ENCODE data around the gene CCDC146.

CCDC146 gene

GRCh38 chr7:77282897-77283296 is 160.5 kb downstream of the CCDC146 start:
- H3K36me3 ChIP-seq (ENCODE audit: insufficient read depth, low read length): peaks cover 11% of the 10 kb centered on the region; the same call in 1 of the 2 replicates
- no peaks in the 10 kb centered on the region for H3K27me3 ChIP-seq (ENCODE audit: insufficient read depth, low read length, poor library complexity)
- no peak overlapping the region for H3K4me2 ChIP-seq (ENCODE audit: insufficient read depth, low read length)
- no peaks in the 10 kb centered on the region for H4K20me1 ChIP-seq (ENCODE audit: insufficient read depth, low read length)
- ATAC-seq (ENCODE audit: insufficient read depth, low read depth) (no peak), DNase-seq (no peak)
- H2AFZ ChIP-seq (ENCODE audit: low read depth, low read length): no peak overlapping the region
- H3K27ac ChIP-seq (ENCODE audit: low read length): no peak overlapping the region
- H3K4me1 ChIP-seq (ENCODE audit: insufficient read depth, low read length): no peaks in the 10 kb centered on the region
- no peak overlapping the region for H3K4me3 ChIP-seq (ENCODE audit: low read depth in 1 of 2, low read length in 2 of 2)
- H3K9ac ChIP-seq (ENCODE audit: low read depth, low read length): no peak overlapping the region
- H3K79me2 ChIP-seq (ENCODE audit: insufficient read depth, low read length): no peaks in the 10 kb centered on the region
- TF ChIP-seq, protein P1, sequence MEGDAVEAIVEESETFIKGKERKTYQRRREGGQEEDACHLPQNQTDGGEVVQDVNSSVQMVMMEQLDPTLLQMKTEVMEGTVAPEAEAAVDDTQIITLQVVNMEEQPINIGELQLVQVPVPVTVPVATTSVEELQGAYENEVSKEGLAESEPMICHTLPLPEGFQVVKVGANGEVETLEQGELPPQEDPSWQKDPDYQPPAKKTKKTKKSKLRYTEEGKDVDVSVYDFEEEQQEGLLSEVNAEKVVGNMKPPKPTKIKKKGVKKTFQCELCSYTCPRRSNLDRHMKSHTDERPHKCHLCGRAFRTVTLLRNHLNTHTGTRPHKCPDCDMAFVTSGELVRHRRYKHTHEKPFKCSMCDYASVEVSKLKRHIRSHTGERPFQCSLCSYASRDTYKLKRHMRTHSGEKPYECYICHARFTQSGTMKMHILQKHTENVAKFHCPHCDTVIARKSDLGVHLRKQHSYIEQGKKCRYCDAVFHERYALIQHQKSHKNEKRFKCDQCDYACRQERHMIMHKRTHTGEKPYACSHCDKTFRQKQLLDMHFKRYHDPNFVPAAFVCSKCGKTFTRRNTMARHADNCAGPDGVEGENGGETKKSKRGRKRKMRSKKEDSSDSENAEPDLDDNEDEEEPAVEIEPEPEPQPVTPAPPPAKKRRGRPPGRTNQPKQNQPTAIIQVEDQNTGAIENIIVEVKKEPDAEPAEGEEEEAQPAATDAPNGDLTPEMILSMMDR (IDR thresholded peaks at IDR 0.05; ENCODE audit: borderline replicate concordance, extremely low read depth, low read length, poor library complexity, severe bottlenecking): no peak
- TF ChIP-seq EZH2 (IDR thresholded peaks at IDR 0.05; ENCODE audit: borderline replicate concordance, low read depth, low read length, severe bottlenecking): no peak
- no peaks in the 10 kb centered on the region for H3K9me3 ChIP-seq (ENCODE audit: insufficient read depth, low read length, severe bottlenecking)

- TF ChIP-seq, protein P1 (IDR thresholded peaks at IDR 0.05; ENCODE audit: borderline replicate concordance, extremely low read depth, low read length, poor library complexity, severe bottlenecking): no peak
- no peak for TF ChIP-seq EZH2 (IDR thresholded peaks at IDR 0.05; ENCODE audit: borderline replicate concordance, low read depth, low read length, severe bottlenecking)
- DNase-seq (no peak), ATAC-seq (ENCODE audit: insufficient read depth, low read depth) (no peak)
- Histone ChIP-seq H3K27ac (ENCODE audit: low read length) (no peak overlapping the region), H3K27me3 (ENCODE audit: insufficient read depth, low read length, poor library complexity) (no peaks in the 10 kb centered on the region), H4K20me1 (ENCODE audit: insufficient read depth, low read length) (no peaks in the 10 kb centered on the region), H3K4me1 (ENCODE audit: insufficient read depth, low read length) (no peaks in the 10 kb centered on the region), H2AFZ (ENCODE audit: low read depth, low read length) (no peak overlapping the region), H3K9ac (ENCODE audit: low read depth, low read length) (no peak overlapping the region), H3K4me2 (ENCODE audit: insufficient read depth, low read length) (no peak overlapping the region), H3K4me3 (ENCODE audit: low read depth in 1 of 2, low read length in 2 of 2) (no peak overlapping the region), H3K36me3 (ENCODE audit: insufficient read depth, low read length) (peaks cover 19% of the 10 kb centered on the region; the same call in 1 of the 2 replicates), H3K79me2 (ENCODE audit: insufficient read depth, low read length) (no peaks in the 10 kb centered on the region), H3K9me3 (ENCODE audit: insufficient read depth, low read length, severe bottlenecking) (no peaks in the 10 kb centered on the region)
Observed at GRCh38 chr7:77284005-77284404, 161.6 kb downstream of the CCDC146 start.

GRCh38 chr7:77284616-77285015 is 162.2 kb downstream of the CCDC146 start:
- Histone ChIP-seq H3K36me3 (ENCODE audit: insufficient read depth, low read length) (peaks cover 22% of the 10 kb centered on the region; the same call in 1 of the 2 replicates), H3K79me2 (ENCODE audit: insufficient read depth, low read length) (no peaks in the 10 kb centered on the region), H3K27me3 (ENCODE audit: insufficient read depth, low read length, poor library complexity) (no peaks in the 10 kb centered on the region), H3K9me3 (ENCODE audit: insufficient read depth, low read length, severe bottlenecking) (no peaks in the 10 kb centered on the region), H3K9ac (ENCODE audit: low read depth, low read length) (no peak overlapping the region), H3K4me1 (ENCODE audit: insufficient read depth, low read length) (no peaks in the 10 kb centered on the region), H2AFZ (ENCODE audit: low read depth, low read length) (no peak overlapping the region), H3K4me2 (ENCODE audit: insufficient read depth, low read length) (no peak overlapping the region), H3K27ac (ENCODE audit: low read length) (no peak overlapping the region), H4K20me1 (ENCODE audit: insufficient read depth, low read length) (no peaks in the 10 kb centered on the region), H3K4me3 (ENCODE audit: low read depth in 1 of 2, low read length in 2 of 2) (no peak overlapping the region)
- DNase-seq: no peak
- ATAC-seq (ENCODE audit: insufficient read depth, low read depth): no peak
- no peak for TF ChIP-seq EZH2 (IDR thresholded peaks at IDR 0.05; ENCODE audit: borderline replicate concordance, low read depth, low read length, severe bottlenecking)
- TF ChIP-seq, protein P1 (IDR thresholded peaks at IDR 0.05; ENCODE audit: borderline replicate concordance, extremely low read depth, low read length, poor library complexity, severe bottlenecking): no peak
